Prostate gland (tissue), 2 donors: ENCODE data around the gene BANF1. TPM values are rescaled to one million over a fixed set of nuclear protein-coding genes. Genes with fewer than 3 reads are reported as not detected.

Experiments used
- DNase-seq: peaks from one replicate; pipeline ENCODE4 v3.0.0-alpha.2; 2019; ENCODE audit warnings: low spot score
- H3K27ac ChIP-seq, 2 donors: fragments of 200-600 bp; sonication (generic); 2 replicates each; pipeline ENCODE4 v1.5.1; 2017 to 2019
- H3K27me3 ChIP-seq: fragments of 200-600 bp; sonication (generic); replicated peaks from 2 replicates; pipeline ENCODE4 v1.5.1; 2019; ENCODE audit not compliant: insufficient read depth
- H3K36me3 ChIP-seq, 2 donors: fragments of 200-600 bp; sonication (generic); 1 replicate in 1 of 2; 2 replicates in 1 of 2; pipeline versions ENCODE4 v1.5.1 to v1.8.1; 2017 to 2019
- H3K4me1 ChIP-seq: fragments of 200-600 bp; sonication (generic); replicated peaks from 2 replicates; pipeline ENCODE4 v1.5.1; 2019
- H3K4me3 ChIP-seq, 2 donors: fragments of 200-600 bp; sonication (generic); 2 replicates each; pipeline ENCODE4 v1.5.1; 2017 to 2019
- H3K9me3 ChIP-seq: fragments of 200-600 bp; sonication (generic); 2 replicates; pipeline ENCODE4 v1.5.1; 2017
- POLR2A ChIP-seq: fragments of 450-650 bp; IDR thresholded peaks from one replicate; pipeline ENCODE4 v1.6.1; 2016; ENCODE audit warnings: antibody characterized with exemption, mild to moderate bottlenecking
- POLR2AphosphoS5 ChIP-seq: sonication (generic); formaldehyde crosslinking; IDR thresholded peaks from one replicate; pipeline ENCODE4 v1.6.1; 2017; ENCODE audit warnings: antibody characterized with exemption
- WGBS: methylation state at CpG from one replicate; pipeline ENCODE4 v1.1.5; 2018; 5-methylcytosine and 5-hydroxymethylcytosine counted together
- intact Hi-C: fragments of 100-400 bp; cut with DNase I; formaldehyde crosslinking; loops from one replicate; pipeline ENCODE4 v1.14.2; 2022
- total RNA-seq, 2 donors: library from RNA; depleted of rRNA; stranded (reverse); fragments of >200 nt; gene quantifications; one replicate each; pipeline ENCODE4 v1.1.0, GENCODE V29; 2016
- TF ChIP-seq, protein P1 (sequence below), 4 experiments: fragments of 200-600 bp in 2 of 4; fragments of 450-650 bp in 2 of 4; sonication (generic) in 2 of 4; IDR thresholded peaks; 1 replicate in 3 of 4; 2 replicates in 1 of 4; pipeline ENCODE4 v1.5.1; 2016 to 2019; ENCODE audit warnings: antibody characterized with exemption in 4 of 4, mild to moderate bottlenecking in 2 of 4, moderate library complexity in 2 of 4

Gene BANF1
- total RNA-seq, 2 donors from 2014 or later: 59.4 to 78.8 TPM

DNA sequence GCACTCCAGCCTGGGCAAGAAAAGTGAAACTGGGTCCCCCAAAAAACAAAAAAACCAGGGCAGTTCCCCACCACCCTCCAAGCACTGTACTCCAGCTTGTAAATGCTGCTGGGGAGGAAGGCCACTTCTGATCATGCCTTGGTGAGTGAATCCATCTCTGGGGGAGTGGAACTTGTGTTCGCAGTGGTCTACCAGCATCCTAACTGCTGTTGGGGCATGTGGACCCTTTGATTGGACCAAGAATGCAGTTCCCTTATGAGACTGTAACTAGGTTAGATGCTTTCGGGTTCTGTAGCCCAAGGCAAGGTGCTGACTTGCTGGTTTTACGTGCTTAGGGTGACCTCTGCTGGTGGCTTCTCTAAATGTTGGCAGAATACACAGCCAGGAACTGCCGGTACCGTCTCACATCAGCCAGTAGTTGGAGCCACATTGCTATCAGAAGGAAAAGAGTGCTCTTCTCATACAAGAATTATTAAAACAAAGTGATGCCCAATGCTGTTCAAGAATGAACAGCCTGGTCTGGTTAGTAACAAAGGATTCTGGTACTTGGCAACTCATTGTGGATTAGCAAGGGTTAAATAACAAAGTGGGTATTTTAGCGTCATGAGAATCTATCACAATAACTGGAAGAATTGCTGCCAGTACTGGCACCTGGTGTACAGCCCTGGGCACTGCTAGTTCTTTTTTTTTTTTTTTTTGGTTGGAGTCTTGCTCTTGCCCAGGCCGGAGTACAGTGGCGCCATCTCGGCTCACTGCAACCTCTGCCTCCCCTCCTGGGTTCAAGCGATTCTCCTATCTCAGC, 13.3 kb upstream of the BANF1 start:
- TF ChIP-seq POLR2A (no peak), POLR2AphosphoS5 (peak; percentile 90)
- TF ChIP-seq, protein P1, sequence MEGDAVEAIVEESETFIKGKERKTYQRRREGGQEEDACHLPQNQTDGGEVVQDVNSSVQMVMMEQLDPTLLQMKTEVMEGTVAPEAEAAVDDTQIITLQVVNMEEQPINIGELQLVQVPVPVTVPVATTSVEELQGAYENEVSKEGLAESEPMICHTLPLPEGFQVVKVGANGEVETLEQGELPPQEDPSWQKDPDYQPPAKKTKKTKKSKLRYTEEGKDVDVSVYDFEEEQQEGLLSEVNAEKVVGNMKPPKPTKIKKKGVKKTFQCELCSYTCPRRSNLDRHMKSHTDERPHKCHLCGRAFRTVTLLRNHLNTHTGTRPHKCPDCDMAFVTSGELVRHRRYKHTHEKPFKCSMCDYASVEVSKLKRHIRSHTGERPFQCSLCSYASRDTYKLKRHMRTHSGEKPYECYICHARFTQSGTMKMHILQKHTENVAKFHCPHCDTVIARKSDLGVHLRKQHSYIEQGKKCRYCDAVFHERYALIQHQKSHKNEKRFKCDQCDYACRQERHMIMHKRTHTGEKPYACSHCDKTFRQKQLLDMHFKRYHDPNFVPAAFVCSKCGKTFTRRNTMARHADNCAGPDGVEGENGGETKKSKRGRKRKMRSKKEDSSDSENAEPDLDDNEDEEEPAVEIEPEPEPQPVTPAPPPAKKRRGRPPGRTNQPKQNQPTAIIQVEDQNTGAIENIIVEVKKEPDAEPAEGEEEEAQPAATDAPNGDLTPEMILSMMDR (IDR thresholded peaks at IDR 0.05): peak; percentile 45 to 99 (median 93)
- peak; percentile 93 for DNase-seq
- H3K9me3 ChIP-seq: no peaks in the 10 kb centered on the region
- H3K4me3 ChIP-seq: no peak overlapping the region
- intact Hi-C loops: loop anchor here (2.0 to 10.0 kb wide), 2 partner anchors 104 to 284 kb away; no protein-coding TSS in a partner anchor
- no peaks in the 10 kb centered on the region for H3K36me3 ChIP-seq
- no peaks in the 10 kb centered on the region for H3K4me1 ChIP-seq
- no peaks in the 10 kb centered on the region for H3K27me3 ChIP-seq
- 18% methylated on average over 10 of the region's 10 CpGs for WGBS
- no peak overlapping the region for H3K27ac ChIP-seq

DNA sequence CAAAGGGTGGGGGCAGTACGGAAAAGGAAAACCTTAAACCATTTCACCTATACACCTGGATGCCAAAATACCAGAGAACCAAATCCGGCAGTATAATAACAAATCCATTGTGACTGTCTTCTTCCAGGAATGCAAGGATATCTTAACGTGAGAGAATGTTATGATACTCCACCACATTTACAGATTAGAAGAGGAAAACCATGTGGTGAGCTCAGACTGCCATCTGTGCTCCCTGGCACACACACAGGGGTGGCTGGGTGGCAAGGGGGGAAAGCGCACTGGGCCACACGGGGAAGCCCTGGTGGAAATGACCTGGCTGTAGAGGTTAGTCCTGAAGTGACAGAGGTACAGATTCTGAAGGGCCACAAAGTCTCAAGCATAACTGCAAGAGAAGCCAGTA, 10.2 kb upstream of the BANF1 start:
- intact Hi-C loops: no loop called here
- H3K27ac ChIP-seq: no peak overlapping the region
- 80% methylated on average over 5 of the region's 5 CpGs for WGBS
- no peaks in the 10 kb centered on the region for H3K27me3 ChIP-seq
- H3K4me3 ChIP-seq: no peak overlapping the region
- TF ChIP-seq POLR2AphosphoS5: no peak
- TF ChIP-seq, protein P1 (IDR thresholded peaks at IDR 0.05): no peak
- no peak for TF ChIP-seq POLR2A
- no peaks in the 10 kb centered on the region for H3K36me3 ChIP-seq
- H3K4me1 ChIP-seq: no peaks in the 10 kb centered on the region
- no peak for DNase-seq
- no peaks in the 10 kb centered on the region for H3K9me3 ChIP-seq

DNA sequence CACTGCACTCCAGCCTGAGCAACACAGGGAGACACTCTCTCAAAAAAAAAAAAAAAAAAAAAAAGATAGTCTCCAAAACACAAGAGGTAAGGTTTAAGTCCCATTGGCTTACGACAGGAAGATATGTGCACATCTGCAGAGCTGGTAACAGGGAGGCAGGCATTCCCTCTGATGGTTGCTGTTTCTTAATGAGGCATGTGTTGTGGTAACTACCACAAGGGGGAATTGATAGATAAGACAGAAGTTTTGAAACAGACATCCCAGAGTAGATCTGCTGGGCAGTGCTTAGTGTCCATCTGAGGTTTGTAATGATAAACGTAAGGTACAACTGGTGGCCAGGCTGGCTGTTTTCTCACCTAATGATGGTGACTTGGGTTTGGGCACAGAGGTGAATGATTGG, 5.0 kb upstream of the BANF1 start:
- Histone ChIP-seq H3K4me1 (peaks cover 2% of the 10 kb centered on the region), H3K36me3 (peaks cover 6 to 19% of the 10 kb centered on the region in 2 donors), H3K27ac (no peak overlapping the region), H3K9me3 (no peaks in the 10 kb centered on the region), H3K4me3 (no peak overlapping the region), H3K27me3 (no peaks in the 10 kb centered on the region)
- WGBS: 80% methylated on average over 2 of the region's 2 CpGs
- TF ChIP-seq POLR2AphosphoS5 (no peak), POLR2A (no peak)
- TF ChIP-seq, protein P1 (IDR thresholded peaks at IDR 0.05): no peak
- no peak for DNase-seq
- intact Hi-C loops: no loop called here

DNA sequence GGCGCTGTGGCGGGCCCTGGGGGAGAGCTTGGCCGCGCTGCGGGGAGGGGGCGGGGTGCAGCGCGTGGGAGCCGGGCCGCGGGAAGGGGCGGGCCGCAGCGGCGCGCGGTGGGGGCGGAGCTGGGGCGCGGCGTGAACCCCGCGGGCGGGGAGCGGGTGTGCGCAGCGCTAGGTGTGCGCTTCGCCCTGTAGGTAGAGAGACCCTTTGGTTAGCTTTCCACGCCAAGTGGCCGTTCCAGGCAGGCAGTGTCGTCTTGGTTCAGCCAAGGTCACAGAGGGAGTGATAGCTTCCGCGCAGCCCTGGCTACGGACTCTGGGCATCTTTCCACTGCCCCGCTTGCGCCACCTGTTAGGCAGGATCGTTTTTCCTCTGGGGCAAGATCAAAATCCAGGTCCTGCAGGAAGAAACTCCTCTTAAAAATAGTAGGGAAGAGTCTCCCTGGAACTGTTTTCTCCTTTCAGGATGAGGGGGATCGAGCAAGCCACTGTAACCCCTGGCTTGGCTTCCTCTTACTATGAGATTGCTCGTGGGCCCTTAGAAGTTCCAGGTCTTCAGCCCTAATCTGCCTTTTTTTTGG, 434 bp downstream of the BANF1 start:
- Histone ChIP-seq H3K27me3 (no peaks in the 10 kb centered on the region), H3K4me3 (peak overlapping the region; percentile 72 to 86), H3K9me3 (no peaks in the 10 kb centered on the region), H3K36me3 (peaks cover 6 to 13% of the 10 kb centered on the region in 2 donors), H3K4me1 (peaks cover 9% of the 10 kb centered on the region), H3K27ac (peak overlapping the region; percentile 96 to 97)
- DNase-seq: peak; percentile 69
- intact Hi-C loops: loop anchor here (2.0 kb wide), 3 partner anchors 42 to 142 kb away; partner anchors contain the start of genes GAL3ST3, MUS81 and SART1
- WGBS: under 1% methylated on average over 32 of the region's 40 CpGs
- TF ChIP-seq POLR2A: no peak
- TF ChIP-seq, protein P1 (IDR thresholded peaks at IDR 0.05): peak in 2 of 4 experiments; percentile 27
